Central memory CD8-positive, alpha-beta T cell (primary cell): ENCODE measurements around the gene GNG12.

Source experiments
- ATAC-seq: fragments of 150-1000 bp; cut with Tn5 transposase; replicated peaks from 2 replicates; pipeline ENCODE4 v1.10.0; 2022; ENCODE audit warnings: mild to moderate bottlenecking, moderate FRiP score, moderate number of reproducible peaks; ENCODE audit not compliant: poor library complexity, severe bottlenecking; ENCODE audit errors: extremely low read depth
- DNase-seq, 2 donors: peaks; one replicate each; pipeline ENCODE4 v3.0.0; 2021; ENCODE audit warnings: low spot score in 2 of 2
- H3K27ac Mint-ChIP-seq: one replicate; pipeline ENCODE4 v1.8.0; 2022; ENCODE audit warnings: low read depth, mild to moderate bottlenecking, moderate library complexity, mixed read lengths
- H3K27me3 Mint-ChIP-seq: one replicate; pipeline ENCODE4 v1.8.0; 2022; ENCODE audit warnings: mixed read lengths
- H3K36me3 Mint-ChIP-seq: one replicate; pipeline ENCODE4 v1.8.0; 2022; ENCODE audit warnings: mild to moderate bottlenecking, moderate library complexity, mixed read lengths; ENCODE audit not compliant: insufficient read depth
- H3K4me1 Mint-ChIP-seq: one replicate; pipeline ENCODE4 v1.8.0; 2022; ENCODE audit warnings: mixed read lengths
- H3K4me3 Mint-ChIP-seq: one replicate; pipeline ENCODE4 v1.8.0; 2022; ENCODE audit warnings: mild to moderate bottlenecking, moderate library complexity, mixed read lengths
- H3K9me3 Mint-ChIP-seq: one replicate; pipeline ENCODE4 v1.8.0; 2022; ENCODE audit warnings: mixed read lengths

The GNG12 gene

GRCh38 chr1:67788238-67788790 is 45.0 kb downstream of the GNG12 start:
- Mint-ChIP-seq H3K4me3 (no peak overlapping the region), H3K9me3 (no peaks in the 10 kb centered on the region), H3K4me1 (no peaks in the 10 kb centered on the region), H3K36me3 (no peaks in the 10 kb centered on the region), H3K27me3 (peaks cover 10% of the 10 kb centered on the region), H3K27ac (no peak overlapping the region)
- no peak for DNase-seq
- ATAC-seq: no peak

GRCh38 chr1:67787746-67788145 is 45.5 kb downstream of the GNG12 start:
- H3K4me1 Mint-ChIP-seq: no peaks in the 10 kb centered on the region
- H3K4me3 Mint-ChIP-seq: no peak overlapping the region
- no peak for ATAC-seq
- H3K9me3 Mint-ChIP-seq: no peaks in the 10 kb centered on the region
- peaks cover 10% of the 10 kb centered on the region for H3K27me3 Mint-ChIP-seq
- no peak for DNase-seq
- H3K27ac Mint-ChIP-seq: no peak overlapping the region
- no peaks in the 10 kb centered on the region for H3K36me3 Mint-ChIP-seq

GRCh38 chr1:67785847-67786753 is 47.2 kb downstream of the GNG12 start:
- no peak for ATAC-seq
- no peaks in the 10 kb centered on the region for H3K9me3 Mint-ChIP-seq
- H3K27ac Mint-ChIP-seq: no peak overlapping the region
- no peak overlapping the region for H3K4me3 Mint-ChIP-seq
- peaks cover 10% of the 10 kb centered on the region for H3K27me3 Mint-ChIP-seq
- DNase-seq: no peak
- no peaks in the 10 kb centered on the region for H3K4me1 Mint-ChIP-seq
- H3K36me3 Mint-ChIP-seq: no peaks in the 10 kb centered on the region

- H3K4me1 Mint-ChIP-seq: no peaks in the 10 kb centered on the region
- H3K9me3 Mint-ChIP-seq: no peaks in the 10 kb centered on the region
- H3K36me3 Mint-ChIP-seq: no peaks in the 10 kb centered on the region
These were observed 48.6 kb downstream of the GNG12 start for GRCh38 chr1:67784545-67785186.

GRCh38 chr1:67780637-67781036 is 52.6 kb downstream of the GNG12 start:
- Mint-ChIP-seq H3K27me3 (peaks cover 6% of the 10 kb centered on the region), H3K4me3 (no peak overlapping the region), H3K36me3 (no peaks in the 10 kb centered on the region), H3K9me3 (no peaks in the 10 kb centered on the region), H3K4me1 (no peaks in the 10 kb centered on the region), H3K27ac (no peak overlapping the region)
- DNase-seq (no peak), ATAC-seq (no peak)

More at GRCh38 chr1:67784545-67785186, 48.6 kb downstream of the GNG12 start:
- Mint-ChIP-seq H3K27ac (no peak overlapping the region), H3K27me3 (peaks cover under 1% of the 10 kb centered on the region), H3K4me3 (no peak overlapping the region)
- DNase-seq (no peak), ATAC-seq (no peak)

GRCh38 chr1:67777440-67777839 is 55.8 kb downstream of the GNG12 start:
- Mint-ChIP-seq H3K4me1 (no peaks in the 10 kb centered on the region), H3K9me3 (no peaks in the 10 kb centered on the region), H3K36me3 (no peaks in the 10 kb centered on the region), H3K27me3 (peaks cover 23% of the 10 kb centered on the region), H3K27ac (no peak overlapping the region), H3K4me3 (no peak overlapping the region)
- no peak for ATAC-seq
- no peak for DNase-seq

GRCh38 chr1:67777016-67777415 is 56.3 kb downstream of the GNG12 start:
- Mint-ChIP-seq H3K36me3 (no peaks in the 10 kb centered on the region), H3K4me1 (no peaks in the 10 kb centered on the region), H3K4me3 (no peak overlapping the region), H3K27ac (no peak overlapping the region), H3K9me3 (no peaks in the 10 kb centered on the region), H3K27me3 (peaks cover 23% of the 10 kb centered on the region)
- ATAC-seq (no peak), DNase-seq (no peak)

GRCh38 chr1:67773462-67773861 is 59.8 kb downstream of the GNG12 start:
- no peak overlapping the region for H3K4me3 Mint-ChIP-seq
- H3K27me3 Mint-ChIP-seq: peaks cover 51% of the 10 kb centered on the region
- no peak for ATAC-seq
- no peaks in the 10 kb centered on the region for H3K9me3 Mint-ChIP-seq
- no peak overlapping the region for H3K27ac Mint-ChIP-seq
- no peaks in the 10 kb centered on the region for H3K36me3 Mint-ChIP-seq
- DNase-seq: no peak
- H3K4me1 Mint-ChIP-seq: no peaks in the 10 kb centered on the region

- no peaks in the 10 kb centered on the region for H3K9me3 Mint-ChIP-seq
- DNase-seq (no peak), ATAC-seq (no peak)
- H3K36me3 Mint-ChIP-seq: no peaks in the 10 kb centered on the region
- no peak overlapping the region for H3K4me3 Mint-ChIP-seq
- no peaks in the 10 kb centered on the region for H3K4me1 Mint-ChIP-seq
- H3K27ac Mint-ChIP-seq: no peak overlapping the region
- peaks cover 60% of the 10 kb centered on the region for H3K27me3 Mint-ChIP-seq
These were observed 61.5 kb downstream of the GNG12 start for GRCh38 chr1:67771749-67772148.

GRCh38 chr1:67771152-67771551 is 62.1 kb downstream of the GNG12 start:
- no peak overlapping the region for H3K27ac Mint-ChIP-seq
- H3K9me3 Mint-ChIP-seq: no peaks in the 10 kb centered on the region
- DNase-seq: no peak
- no peak overlapping the region for H3K4me3 Mint-ChIP-seq
- no peak for ATAC-seq
- no peaks in the 10 kb centered on the region for H3K36me3 Mint-ChIP-seq
- peaks cover 1% of the 10 kb centered on the region for H3K4me1 Mint-ChIP-seq
- peaks cover 59% of the 10 kb centered on the region for H3K27me3 Mint-ChIP-seq

GRCh38 chr1:67769633-67770256 is 63.5 kb downstream of the GNG12 start:
- Mint-ChIP-seq H3K27ac (no peak overlapping the region), H3K9me3 (no peaks in the 10 kb centered on the region), H3K4me3 (no peak overlapping the region), H3K36me3 (no peaks in the 10 kb centered on the region), H3K27me3 (peaks cover 49% of the 10 kb centered on the region), H3K4me1 (peaks cover 6% of the 10 kb centered on the region)
- ATAC-seq (no peak), DNase-seq (no peak)

- Mint-ChIP-seq H3K4me1 (peaks cover 6% of the 10 kb centered on the region), H3K4me3 (no peak overlapping the region), H3K27me3 (peaks cover 53% of the 10 kb centered on the region), H3K27ac (no peak overlapping the region), H3K9me3 (no peaks in the 10 kb centered on the region), H3K36me3 (no peaks in the 10 kb centered on the region)
- ATAC-seq: no peak
- DNase-seq: no peak
These were observed 64.8 kb downstream of the GNG12 start for GRCh38 chr1:67768480-67768879.
